ENCODE data around the gene KCNB1.

Gene KCNB1

GRCh38 chr20:49460916-49461315 is 21.6 kb downstream of the KCNB1 start:
- Histone ChIP-seq H3K4me3 (ENCODE audit: insufficient read length, low read depth) (no peak overlapping the region), H3K4me1 (ENCODE audit: insufficient read depth, insufficient read length) (no peaks in the 10 kb centered on the region), H3K9me3 (ENCODE audit: insufficient read depth, low read length) (no peaks in the 10 kb centered on the region), H3K9ac (ENCODE audit: insufficient read length, low read depth) (no peak overlapping the region), H3K36me3 (ENCODE audit: insufficient read depth, insufficient read length, low read length) (no peaks in the 10 kb centered on the region), H3K27me3 (ENCODE audit: insufficient read depth, insufficient read length) (no peaks in the 10 kb centered on the region)
- no peak for DNase-seq (ENCODE audit: low read depth, low spot score)
- TF ChIP-seq YY1 (IDR thresholded peaks at IDR 0.05; ENCODE audit: insufficient read depth, insufficient read length): no peak
- no peak for TF ChIP-seq ZNF274 (IDR thresholded peaks at IDR 0.05; ENCODE audit: low read depth, low read length)
- TF ChIP-seq SUZ12 (IDR thresholded peaks at IDR 0.05; ENCODE audit: extremely low read depth, insufficient read depth, insufficient read length): no peak

- no peak for DNase-seq (ENCODE audit: low read depth, low spot score)
- H3K9ac ChIP-seq (ENCODE audit: insufficient read length, low read depth): no peak overlapping the region
- no peaks in the 10 kb centered on the region for H3K9me3 ChIP-seq (ENCODE audit: insufficient read depth, low read length)
- TF ChIP-seq YY1 (IDR thresholded peaks at IDR 0.05; ENCODE audit: insufficient read depth, insufficient read length) (no peak), SUZ12 (IDR thresholded peaks at IDR 0.05; ENCODE audit: extremely low read depth, insufficient read depth, insufficient read length) (no peak), ZNF274 (IDR thresholded peaks at IDR 0.05; ENCODE audit: low read depth, low read length) (no peak)
- H3K4me1 ChIP-seq (ENCODE audit: insufficient read depth, insufficient read length): no peaks in the 10 kb centered on the region
- no peaks in the 10 kb centered on the region for H3K27me3 ChIP-seq (ENCODE audit: insufficient read depth, insufficient read length)
- no peak overlapping the region for H3K4me3 ChIP-seq (ENCODE audit: insufficient read length, low read depth)
- H3K36me3 ChIP-seq (ENCODE audit: insufficient read depth, insufficient read length, low read length): no peaks in the 10 kb centered on the region
Observed at GRCh38 chr20:49460131-49460530, 22.3 kb downstream of the KCNB1 start.

GRCh38 chr20:49459684-49460083 is 22.8 kb downstream of the KCNB1 start:
- H3K36me3 ChIP-seq (ENCODE audit: insufficient read depth, insufficient read length, low read length): no peaks in the 10 kb centered on the region
- no peaks in the 10 kb centered on the region for H3K27me3 ChIP-seq (ENCODE audit: insufficient read depth, insufficient read length)
- no peak for TF ChIP-seq ZNF274 (IDR thresholded peaks at IDR 0.05; ENCODE audit: low read depth, low read length)
- TF ChIP-seq SUZ12 (IDR thresholded peaks at IDR 0.05; ENCODE audit: extremely low read depth, insufficient read depth, insufficient read length): no peak
- H3K9ac ChIP-seq (ENCODE audit: insufficient read length, low read depth): no peak overlapping the region
- H3K4me3 ChIP-seq (ENCODE audit: insufficient read length, low read depth): no peak overlapping the region
- H3K4me1 ChIP-seq (ENCODE audit: insufficient read depth, insufficient read length): no peaks in the 10 kb centered on the region
- no peaks in the 10 kb centered on the region for H3K9me3 ChIP-seq (ENCODE audit: insufficient read depth, low read length)
- DNase-seq (ENCODE audit: low read depth, low spot score): no peak

- no peak for DNase-seq (ENCODE audit: low read depth, low spot score)
- TF ChIP-seq SUZ12 (IDR thresholded peaks at IDR 0.05; ENCODE audit: extremely low read depth, insufficient read depth, insufficient read length) (no peak), ZNF274 (IDR thresholded peaks at IDR 0.05; ENCODE audit: low read depth, low read length) (no peak), YY1 (IDR thresholded peaks at IDR 0.05; ENCODE audit: insufficient read depth, insufficient read length) (no peak)
- Histone ChIP-seq H3K9ac (ENCODE audit: insufficient read length, low read depth) (no peak overlapping the region), H3K27me3 (ENCODE audit: insufficient read depth, insufficient read length) (no peaks in the 10 kb centered on the region), H3K4me3 (ENCODE audit: insufficient read length, low read depth) (no peak overlapping the region), H3K4me1 (ENCODE audit: insufficient read depth, insufficient read length) (no peaks in the 10 kb centered on the region), H3K9me3 (ENCODE audit: insufficient read depth, low read length) (no peaks in the 10 kb centered on the region), H3K36me3 (ENCODE audit: insufficient read depth, insufficient read length, low read length) (no peaks in the 10 kb centered on the region)
Observed at GRCh38 chr20:49457444-49457843, 25.0 kb downstream of the KCNB1 start.

- no peak for DNase-seq (ENCODE audit: low read depth, low spot score)
- Histone ChIP-seq H3K36me3 (ENCODE audit: insufficient read depth, insufficient read length, low read length) (no peaks in the 10 kb centered on the region), H3K4me3 (ENCODE audit: insufficient read length, low read depth) (no peak overlapping the region), H3K27me3 (ENCODE audit: insufficient read depth, insufficient read length) (no peaks in the 10 kb centered on the region), H3K9ac (ENCODE audit: insufficient read length, low read depth) (no peak overlapping the region), H3K4me1 (ENCODE audit: insufficient read depth, insufficient read length) (no peaks in the 10 kb centered on the region), H3K9me3 (ENCODE audit: insufficient read depth, low read length) (no peaks in the 10 kb centered on the region)
- TF ChIP-seq YY1 (IDR thresholded peaks at IDR 0.05; ENCODE audit: insufficient read depth, insufficient read length) (no peak), SUZ12 (IDR thresholded peaks at IDR 0.05; ENCODE audit: extremely low read depth, insufficient read depth, insufficient read length) (no peak), ZNF274 (IDR thresholded peaks at IDR 0.05; ENCODE audit: low read depth, low read length) (no peak)
Observed at GRCh38 chr20:49456646-49457045, 25.8 kb downstream of the KCNB1 start.

GRCh38 chr20:49455691-49456090 is 26.8 kb downstream of the KCNB1 start:
- no peak overlapping the region for H3K4me3 ChIP-seq (ENCODE audit: insufficient read length, low read depth)
- H3K36me3 ChIP-seq (ENCODE audit: insufficient read depth, insufficient read length, low read length): no peaks in the 10 kb centered on the region
- TF ChIP-seq YY1 (IDR thresholded peaks at IDR 0.05; ENCODE audit: insufficient read depth, insufficient read length): no peak
- TF ChIP-seq ZNF274 (IDR thresholded peaks at IDR 0.05; ENCODE audit: low read depth, low read length): no peak
- no peak for TF ChIP-seq SUZ12 (IDR thresholded peaks at IDR 0.05; ENCODE audit: extremely low read depth, insufficient read depth, insufficient read length)
- DNase-seq (ENCODE audit: low read depth, low spot score): no peak
- no peaks in the 10 kb centered on the region for H3K4me1 ChIP-seq (ENCODE audit: insufficient read depth, insufficient read length)
- no peaks in the 10 kb centered on the region for H3K27me3 ChIP-seq (ENCODE audit: insufficient read depth, insufficient read length)
- H3K9me3 ChIP-seq (ENCODE audit: insufficient read depth, low read length): no peaks in the 10 kb centered on the region
- H3K9ac ChIP-seq (ENCODE audit: insufficient read length, low read depth): no peak overlapping the region

- no peak for DNase-seq (ENCODE audit: low read depth, low spot score)
- no peak for TF ChIP-seq YY1 (IDR thresholded peaks at IDR 0.05; ENCODE audit: insufficient read depth, insufficient read length)
- no peak for TF ChIP-seq ZNF274 (IDR thresholded peaks at IDR 0.05; ENCODE audit: low read depth, low read length)
- no peak for TF ChIP-seq SUZ12 (IDR thresholded peaks at IDR 0.05; ENCODE audit: extremely low read depth, insufficient read depth, insufficient read length)
- Histone ChIP-seq H3K36me3 (ENCODE audit: insufficient read depth, insufficient read length, low read length) (no peaks in the 10 kb centered on the region), H3K27me3 (ENCODE audit: insufficient read depth, insufficient read length) (no peaks in the 10 kb centered on the region), H3K4me3 (ENCODE audit: insufficient read length, low read depth) (no peak overlapping the region), H3K9me3 (ENCODE audit: insufficient read depth, low read length) (0 out of 2 replicates have a peak, but pooled peaks cover 6% of the 10 kb centered on the region), H3K9ac (ENCODE audit: insufficient read length, low read depth) (no peak overlapping the region), H3K4me1 (ENCODE audit: insufficient read depth, insufficient read length) (peaks cover 12% of the 10 kb centered on the region)
Observed at GRCh38 chr20:49452011-49452482, 30.4 kb downstream of the KCNB1 start.

All from NT2/D1 (cell line).